ENCODE results near the gene PRKCE. TPM values are rescaled to one million over a fixed set of nuclear protein-coding genes. Genes with fewer than 3 reads are reported as not detected.

Gene PRKCE
- total and polyA plus RNA-seq, 2 experiments from 2014 or later: 9.6 to 11.9 TPM

GRCh38 chr2:45698554-45698953 lies 47.1 kb downstream of the PRKCE start:
- no peaks in the 10 kb centered on the region for H3K9me2 ChIP-seq (replicated peaks; ENCODE audit: insufficient read depth)
- H2AFZ ChIP-seq: no peak overlapping the region
- H4K20me1 ChIP-seq (ENCODE audit: insufficient read depth, poor library complexity, severe bottlenecking): no peaks in the 10 kb centered on the region
- H3K27ac ChIP-seq: no peak overlapping the region
- no peaks in the 10 kb centered on the region for H3K9me3 ChIP-seq (ENCODE audit: low read depth)
- peaks cover 7% of the 10 kb centered on the region for H3K4me1 ChIP-seq (ENCODE audit: insufficient read depth)
- no peaks in the 10 kb centered on the region for H3K36me3 ChIP-seq (replicated peaks; ENCODE audit: insufficient read depth, low read depth)
- H3K4me2 ChIP-seq: no peak overlapping the region
- no peaks in the 10 kb centered on the region for H3K79me2 ChIP-seq
- H3K27me3 ChIP-seq: no peaks in the 10 kb centered on the region
- no peak for TF ChIP-seq EZH2phosphoT487 (IDR thresholded peaks at IDR 0.05; ENCODE audit: low read depth, severe bottlenecking, unreplicated experiment)
- TF ChIP-seq CTCF (IDR thresholded peaks at IDR 0.05; ENCODE audit: poor library complexity): no peak
- TF ChIP-seq EZH2 (IDR thresholded peaks at IDR 0.05; ENCODE audit: borderline replicate concordance): no peak
- DNase-seq (ENCODE audit: low spot score): no peak
- H3K4me3 ChIP-seq: no peak overlapping the region

DNA sequence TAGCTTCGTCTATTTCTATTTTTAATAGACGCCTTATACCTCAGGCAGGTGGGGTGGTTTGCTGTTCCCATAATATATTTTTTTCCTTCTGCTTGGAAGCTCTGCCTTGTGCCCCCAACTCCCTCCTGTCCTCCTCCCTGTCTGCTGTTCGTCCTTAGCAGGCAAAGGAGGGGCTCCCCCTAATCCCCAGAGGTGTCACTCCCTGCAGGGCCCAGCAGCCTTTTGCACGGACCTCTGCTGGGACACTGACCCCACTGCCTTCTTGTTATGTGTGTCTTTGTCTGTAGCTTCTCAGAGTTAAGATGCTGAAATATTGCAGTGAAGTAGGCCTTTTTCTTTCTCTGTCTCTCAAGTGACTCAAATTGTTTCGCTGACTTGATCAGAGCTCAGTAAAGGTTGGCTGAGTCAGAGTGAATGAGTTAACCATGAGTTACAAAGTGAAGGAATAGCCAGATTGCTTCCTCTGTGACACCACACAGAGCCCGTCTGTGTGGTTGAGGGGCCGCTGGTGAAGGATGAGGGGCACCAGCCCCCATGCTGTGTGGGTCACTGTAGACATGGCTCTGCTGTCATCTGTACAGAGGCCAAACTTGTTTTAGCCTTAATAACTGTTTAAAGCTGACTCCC lies 47.7 kb downstream of the PRKCE start:
- H3K4me3 ChIP-seq: no peak overlapping the region
- no peak for TF ChIP-seq EZH2 (IDR thresholded peaks at IDR 0.05; ENCODE audit: borderline replicate concordance)
- TF ChIP-seq CTCF (IDR thresholded peaks at IDR 0.05; ENCODE audit: poor library complexity): no peak
- TF ChIP-seq EZH2phosphoT487 (IDR thresholded peaks at IDR 0.05; ENCODE audit: low read depth, severe bottlenecking, unreplicated experiment): no peak
- H3K79me2 ChIP-seq: no peaks in the 10 kb centered on the region
- no peak overlapping the region for H3K27ac ChIP-seq
- WGBS (ENCODE audit: low lambda C conversion rate, missing lambda C conversion rate): 72% methylated on average over 7 of the region's 7 CpGs
- peaks cover 7% of the 10 kb centered on the region for H3K4me1 ChIP-seq (ENCODE audit: insufficient read depth)
- no peaks in the 10 kb centered on the region for H4K20me1 ChIP-seq (ENCODE audit: insufficient read depth, poor library complexity, severe bottlenecking)
- H3K4me2 ChIP-seq: no peak overlapping the region
- no peak for DNase-seq (ENCODE audit: low spot score)
- no peaks in the 10 kb centered on the region for H3K27me3 ChIP-seq
- H3K9me2 ChIP-seq (replicated peaks; ENCODE audit: insufficient read depth): no peaks in the 10 kb centered on the region
- no peaks in the 10 kb centered on the region for H3K9me3 ChIP-seq (ENCODE audit: low read depth)
- no peak overlapping the region for H2AFZ ChIP-seq
- no peaks in the 10 kb centered on the region for H3K36me3 ChIP-seq (replicated peaks; ENCODE audit: insufficient read depth, low read depth)

DNA sequence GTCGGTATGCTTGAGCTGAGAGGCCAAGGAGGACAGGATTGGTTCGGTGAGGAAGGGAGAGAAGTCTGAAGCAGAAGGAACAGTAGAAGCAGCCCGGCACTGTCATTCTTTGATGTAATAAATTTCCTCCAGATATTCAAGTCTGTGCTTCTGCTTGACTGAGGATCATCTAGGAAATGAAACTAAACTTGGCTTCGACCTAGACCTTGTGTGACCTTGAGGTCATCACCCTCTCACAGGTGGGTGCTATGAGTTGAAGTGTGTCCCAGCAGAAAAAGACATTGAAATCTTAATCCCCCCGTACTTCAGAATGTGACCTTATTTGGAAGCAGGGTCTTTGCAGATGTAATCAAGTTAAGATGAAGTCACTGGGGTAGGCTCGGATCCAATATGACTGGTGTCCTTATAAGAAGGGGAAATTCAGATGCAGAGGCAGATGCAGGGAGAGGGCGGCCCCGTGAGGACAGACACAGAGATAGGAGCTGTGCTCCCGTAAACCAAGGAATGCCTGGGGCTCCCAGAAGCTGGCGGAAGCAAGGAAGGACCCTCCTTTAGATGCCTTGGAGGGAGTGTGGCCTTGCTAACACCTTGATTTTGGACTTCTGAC lies 49.0 kb downstream of the PRKCE start:
- Histone ChIP-seq H3K9me3 (ENCODE audit: low read depth) (no peaks in the 10 kb centered on the region), H3K4me1 (ENCODE audit: insufficient read depth) (peaks cover 7% of the 10 kb centered on the region), H3K9me2 (replicated peaks; ENCODE audit: insufficient read depth) (no peaks in the 10 kb centered on the region), H3K36me3 (replicated peaks; ENCODE audit: insufficient read depth, low read depth) (no peaks in the 10 kb centered on the region), H3K79me2 (no peaks in the 10 kb centered on the region), H3K27ac (no peak overlapping the region), H3K4me2 (no peak overlapping the region), H3K4me3 (no peak overlapping the region), H2AFZ (no peak overlapping the region), H4K20me1 (ENCODE audit: insufficient read depth, poor library complexity, severe bottlenecking) (no peaks in the 10 kb centered on the region), H3K27me3 (no peaks in the 10 kb centered on the region)
- TF ChIP-seq CTCF (IDR thresholded peaks at IDR 0.05; ENCODE audit: poor library complexity) (no peak), EZH2 (IDR thresholded peaks at IDR 0.05; ENCODE audit: borderline replicate concordance) (no peak), EZH2phosphoT487 (IDR thresholded peaks at IDR 0.05; ENCODE audit: low read depth, severe bottlenecking, unreplicated experiment) (no peak)
- DNase-seq (ENCODE audit: low spot score): no peak
- 87% methylated on average over 10 of the region's 10 CpGs for WGBS (ENCODE audit: low lambda C conversion rate, missing lambda C conversion rate)
